ENCODE data around the gene KLC3.

DNA sequence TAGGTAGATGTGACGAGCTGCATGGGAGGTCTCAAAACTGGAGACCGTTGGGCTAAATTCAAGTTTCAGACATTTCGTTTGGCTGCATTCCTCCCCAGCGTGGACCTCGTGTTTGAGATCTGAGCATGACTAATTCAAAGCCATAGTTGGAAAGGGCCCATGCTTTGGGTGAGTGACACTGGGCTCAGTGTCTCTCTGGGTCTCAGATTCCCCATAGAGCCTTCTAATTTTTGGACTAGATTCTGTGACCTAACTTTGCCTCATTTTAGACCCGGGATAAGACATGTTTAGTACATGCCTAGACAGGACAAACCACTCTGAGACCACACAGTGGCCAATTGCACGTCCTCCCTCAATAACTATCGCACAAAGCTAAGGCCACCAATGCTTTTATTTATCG, 34.5 kb upstream of the KLC3 start:
- TF ChIP-seq POLR2AphosphoS5 (IDR thresholded peaks at IDR 0.05; ENCODE audit: low read depth, low read length) (no peak), TAF1 (IDR thresholded peaks at IDR 0.05; ENCODE audit: low read depth, low read length) (no peak), POLR2A (IDR thresholded peaks at IDR 0.05; ENCODE audit: low read depth, low read length) (no peak), SPI1 (IDR thresholded peaks at IDR 0.05; ENCODE audit: low read depth, low read length) (no peak), PAX5 (IDR thresholded peaks at IDR 0.05; ENCODE audit: insufficient read depth, low read length, severe bottlenecking) (no peak), POU2F2 (IDR thresholded peaks at IDR 0.05; ENCODE audit: low read depth, low read length) (no peak)

Data from GM12891 (cell line).